GM19328 (cell line): Measurements from ENCODE around the gene EMC10.
"Not testable (repeated sequence)": the region's sequence is repeated elsewhere in the genome, so short reads cannot be mapped to it uniquely, and the experiment has no call there.

Source experiments
- ATAC-seq: cut with Tn5 transposase; IDR thresholded peaks from one replicate; pipeline ENCODE4 v1.9.1; 2021; ENCODE audit warnings: mild to moderate bottlenecking, moderate library complexity; ENCODE audit not compliant: unreplicated experiment

EMC10 gene

DNA sequence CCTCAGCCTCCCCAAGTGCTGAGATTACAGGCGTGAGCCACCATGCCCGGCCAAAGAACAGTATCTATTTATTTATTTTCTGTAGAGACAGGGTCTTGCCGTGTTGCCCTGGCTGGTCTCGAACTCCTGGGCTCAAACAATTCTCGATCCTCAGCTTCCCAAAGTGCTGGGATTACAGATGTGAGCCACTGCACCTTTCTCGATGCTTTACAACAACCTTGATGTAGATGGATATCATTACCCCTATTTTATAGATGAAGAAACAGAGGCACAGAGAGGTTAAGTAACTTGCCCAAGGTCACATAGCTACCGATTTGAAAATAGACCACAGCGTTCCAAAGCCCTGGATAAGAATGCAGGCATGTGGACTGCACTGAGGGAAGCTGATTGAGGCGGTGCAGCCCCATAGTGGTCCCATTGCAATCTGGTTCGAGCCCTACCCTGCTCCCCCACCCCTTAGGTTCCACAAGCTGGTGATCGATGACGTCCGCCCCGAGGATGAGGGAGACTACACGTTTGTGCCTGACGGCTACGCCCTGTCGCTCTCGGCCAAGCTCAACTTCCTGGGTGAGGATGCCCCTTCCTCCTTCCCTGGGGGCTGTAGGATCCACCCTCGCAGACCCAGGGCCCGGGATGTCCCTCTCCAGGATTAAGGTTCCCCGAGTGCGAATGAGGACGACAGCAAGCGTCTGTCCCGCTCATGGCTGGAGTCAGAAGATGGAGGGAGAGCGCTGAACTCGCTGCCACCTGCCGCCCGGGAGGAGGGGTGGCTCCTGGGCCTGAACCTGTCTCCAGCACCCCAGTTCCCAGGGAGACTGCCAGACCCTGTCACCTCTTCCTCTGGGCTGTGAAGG is 25.7 kb upstream of the EMC10 start:
- no peak for ATAC-seq

DNA sequence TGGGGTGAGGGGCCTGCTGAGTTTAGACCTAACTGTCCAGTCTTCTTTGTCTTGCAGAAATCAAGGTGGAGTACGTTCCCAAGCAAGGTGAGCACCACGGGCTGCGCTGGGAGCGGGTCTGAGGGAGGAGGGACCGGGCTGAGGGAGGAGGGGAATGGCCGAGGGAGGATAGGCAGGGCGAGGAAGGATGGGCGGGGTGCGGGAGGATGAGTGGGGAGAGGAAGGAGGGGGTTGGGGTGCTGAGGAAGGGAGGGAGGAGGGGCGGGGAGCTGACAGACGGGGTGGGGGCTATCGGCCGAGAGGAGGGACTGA is 25.1 kb upstream of the EMC10 start:
- no peak for ATAC-seq

DNA sequence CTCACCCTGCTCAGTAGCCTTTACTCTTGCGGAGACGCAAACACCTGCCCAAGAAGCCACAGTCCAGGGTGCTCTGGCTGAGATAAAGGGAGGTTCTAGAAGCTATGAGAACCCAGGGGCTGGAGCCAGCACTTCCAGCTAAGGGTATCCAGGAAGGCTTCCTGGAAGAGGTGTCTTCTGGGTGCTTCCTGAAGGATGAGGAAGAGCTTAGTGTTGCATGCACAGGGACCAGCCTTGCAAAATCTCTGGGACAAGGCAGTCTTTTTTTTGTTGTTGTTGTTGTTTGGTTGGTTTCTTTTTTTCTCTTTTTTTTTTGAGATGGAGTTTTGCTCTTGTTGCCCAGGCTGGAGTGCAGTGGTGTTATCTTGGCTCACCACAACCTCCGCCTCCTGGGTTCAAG is 23.1 kb upstream of the EMC10 start:
- no peak for ATAC-seq

GRCh38 chr19:50455992-50456391 is 20.3 kb upstream of the EMC10 start:
- ATAC-seq = no peak

GRCh38 chr19:50457300-50457699 is 19.0 kb upstream of the EMC10 start:
- no peak for ATAC-seq

- no peak for ATAC-seq
Observed at GRCh38 chr19:50458396-50459066, 17.8 kb upstream of the EMC10 start.

DNA sequence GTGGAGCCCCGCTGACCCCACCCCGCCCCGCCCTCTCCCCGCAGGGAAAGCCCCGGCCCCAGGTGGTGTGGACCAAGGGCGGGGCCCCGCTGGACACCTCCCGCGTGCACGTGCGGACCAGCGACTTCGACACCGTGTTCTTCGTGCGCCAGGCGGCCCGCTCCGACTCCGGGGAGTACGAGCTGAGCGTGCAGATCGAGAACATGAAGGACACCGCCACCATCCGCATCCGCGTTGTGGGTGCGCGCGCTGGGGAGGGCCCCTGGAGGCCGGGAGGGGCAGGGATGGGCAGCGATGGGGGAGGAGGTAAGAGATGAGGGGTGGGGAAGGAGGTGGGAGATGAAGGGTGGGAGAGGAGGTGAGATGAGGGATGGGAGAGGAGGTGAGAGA is 17.2 kb upstream of the EMC10 start:
- no peak for ATAC-seq

DNA sequence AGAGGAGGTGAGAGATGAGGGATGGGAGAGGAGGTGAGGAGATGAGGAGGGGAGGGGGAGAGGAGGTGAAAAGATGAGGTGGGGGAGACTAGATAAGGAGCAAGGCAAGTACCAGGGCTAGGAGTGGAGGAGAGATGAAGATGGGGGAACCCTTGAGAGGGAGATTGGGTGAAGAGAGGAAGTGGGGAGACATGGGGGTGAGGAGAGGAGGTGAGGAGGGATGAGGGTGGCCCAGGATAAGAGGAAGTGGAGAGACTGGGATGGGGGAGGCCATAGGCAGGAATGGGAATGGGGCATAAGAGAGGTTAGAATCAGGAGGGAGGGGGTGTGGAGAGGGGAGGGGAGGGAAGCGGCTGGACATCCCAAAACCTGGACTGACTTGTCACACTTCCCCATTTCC is 16.7 kb upstream of the EMC10 start:
- ATAC-seq = no peak

GRCh38 chr19:50460161-50460765 is 16.0 kb upstream of the EMC10 start:
- ATAC-seq = no peak

- ATAC-seq = no peak
Observed at GRCh38 chr19:50461066-50461875, 15.0 kb upstream of the EMC10 start.

DNA sequence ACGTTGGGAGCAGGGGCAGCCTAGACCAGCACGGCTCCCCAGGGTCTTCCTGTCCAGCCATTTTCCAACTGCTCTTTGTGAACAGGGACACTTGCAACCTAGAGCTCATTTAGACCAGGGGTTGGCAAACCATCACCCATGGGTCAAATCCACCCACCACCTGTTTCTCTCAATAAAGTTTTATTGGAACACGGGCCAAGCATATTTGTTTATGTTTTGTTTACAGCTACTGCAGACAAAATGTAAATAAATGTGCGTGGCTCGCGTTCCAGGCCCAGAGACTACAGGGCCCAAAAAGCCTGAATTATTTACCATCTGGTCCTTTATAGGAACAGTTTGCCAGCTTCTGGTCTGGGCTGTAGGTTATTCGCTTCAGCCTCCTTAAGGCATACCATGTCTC is 13.3 kb upstream of the EMC10 start:
- ATAC-seq = no peak

- no peak for ATAC-seq
Observed at GRCh38 chr19:50464348-50464747, 12.0 kb upstream of the EMC10 start.

GRCh38 chr19:50465000-50465399 is 11.3 kb upstream of the EMC10 start:
- no peak for ATAC-seq

DNA sequence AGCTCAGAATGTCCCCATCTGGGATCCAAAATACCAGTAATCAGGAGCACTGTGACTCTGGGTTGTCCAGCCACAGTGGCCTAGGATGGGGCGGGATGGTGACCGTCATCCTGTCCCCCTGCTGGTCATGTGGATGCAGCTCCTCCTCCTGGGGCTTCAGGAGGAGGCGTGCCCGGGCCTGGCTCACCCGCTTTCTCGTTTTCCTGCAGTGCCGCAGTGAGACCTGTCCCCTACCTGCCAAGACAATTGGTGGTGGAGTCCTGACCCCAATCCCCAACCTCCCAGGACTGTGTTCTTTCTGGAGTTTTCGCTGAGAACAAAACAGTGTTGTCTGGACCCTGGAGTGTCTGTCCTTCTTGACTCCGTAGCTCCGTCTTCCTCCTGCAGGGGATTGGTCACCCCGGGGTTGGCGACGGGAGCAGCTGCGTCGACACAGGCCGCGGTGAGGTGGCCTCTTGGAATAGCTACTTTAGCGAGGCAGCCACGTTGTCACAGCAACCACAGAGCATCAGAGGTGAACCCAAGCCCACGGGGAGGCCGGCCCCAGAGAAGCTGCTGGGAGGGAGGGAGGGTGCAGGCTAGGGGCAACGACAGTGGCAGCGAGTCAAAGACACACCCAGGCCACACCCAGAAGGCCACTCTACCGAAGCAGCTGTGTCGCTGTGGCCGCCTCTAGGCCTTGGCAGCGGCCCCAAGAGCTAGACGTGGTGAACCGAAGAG is 10.2 kb upstream of the EMC10 start:
- ATAC-seq = no peak

DNA sequence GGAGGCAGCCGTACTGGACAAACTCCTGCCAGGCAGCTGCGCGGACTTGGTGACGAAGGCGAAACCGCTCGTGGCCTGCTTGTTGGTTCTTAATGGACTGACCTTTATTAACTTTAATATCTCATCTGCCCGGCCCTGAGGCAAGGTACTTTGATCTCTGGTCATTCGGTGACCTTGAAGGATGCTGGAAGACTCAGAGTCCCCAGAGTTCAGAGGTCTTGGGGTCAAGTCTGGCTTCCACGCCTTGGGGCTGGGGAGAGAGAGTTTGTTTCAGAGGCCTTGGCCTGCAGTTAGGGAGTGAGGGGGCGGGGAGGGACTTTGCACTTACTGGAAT is 9.6 kb upstream of the EMC10 start:
- no peak for ATAC-seq

DNA sequence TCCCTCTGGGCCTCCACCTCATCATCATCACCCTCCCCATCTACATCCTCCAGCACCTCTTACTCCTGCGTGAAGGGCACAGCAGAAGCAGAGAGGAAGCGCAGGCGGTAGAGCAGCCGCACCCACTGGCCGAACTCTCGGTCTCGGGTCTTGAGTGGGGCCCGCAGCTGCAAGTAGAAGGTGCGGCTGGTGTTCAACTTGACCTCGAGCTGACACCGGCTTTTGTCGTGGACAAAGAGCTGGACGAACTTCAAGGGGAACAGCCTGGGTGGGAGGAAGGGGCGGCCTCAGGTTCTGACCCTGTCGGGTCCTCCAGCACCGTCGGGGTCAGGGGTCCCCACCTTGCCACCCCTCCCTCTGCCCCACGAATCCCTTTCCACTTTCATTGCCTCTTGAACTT is 8.7 kb upstream of the EMC10 start:
- no peak for ATAC-seq

- ATAC-seq = no peak
Observed at GRCh38 chr19:50468818-50469217, 7.5 kb upstream of the EMC10 start.

- ATAC-seq = not testable (repeated sequence)
Observed at GRCh38 chr19:50473336-50473735, 3.0 kb upstream of the EMC10 start.

GRCh38 chr19:50475101-50475568 is 1.2 kb upstream of the EMC10 start:
- ATAC-seq = no peak

GRCh38 chr19:50475736-50476223 is 527 bp upstream of the EMC10 start:
- ATAC-seq = no peak

GRCh38 chr19:50476907-50477238 is 566 bp downstream of the EMC10 start:
- ATAC-seq = no peak
